Right cardiac atrium (tissue), 5 donors: ENCODE results near the gene PUM1. TPM values are rescaled to one million over a fixed set of nuclear protein-coding genes. Genes with fewer than 3 reads are reported as not detected.

Source experiments
- ATAC-seq, 2 donors: fragments of 200-7000 bp; cut with Tn5 transposase; one replicate each; pipeline versions ENCODE4 v1.8.0 to v1.9.1; 2020; ENCODE audit warnings: moderate library complexity in 2 of 2, mild to moderate bottlenecking in 1 of 2
- DNase-seq, 3 donors: peaks; one replicate each; pipeline ENCODE4 v3.0.0-alpha.2; 2020
- H3K27ac ChIP-seq: one replicate; pipeline ENCODE4 v1.5.1; 2013; ENCODE audit warnings: mild to moderate bottlenecking, low read length, control low read depth, moderate library complexity
- H3K27me3 ChIP-seq: one replicate; pipeline ENCODE4 v1.6.1; 2013; ENCODE audit not compliant: control insufficient read depth, insufficient read depth
- H3K4me1 ChIP-seq: one replicate; pipeline ENCODE4 v1.6.1; 2013; ENCODE audit warnings: low read length; ENCODE audit not compliant: control insufficient read depth, insufficient read depth
- H3K4me3 ChIP-seq: one replicate; pipeline ENCODE4 v1.5.1; 2013; ENCODE audit warnings: low read length, control low read depth
- H3K9me3 ChIP-seq: one replicate; pipeline ENCODE4 v1.6.1; 2013; ENCODE audit warnings: low read length; ENCODE audit not compliant: control insufficient read depth
- WGBS: extraction: QIAGEN DNeasy Blood & Tissue Kit; methylation state at CpG from one replicate; pipeline ENCODE4 v1.1.7; 2013; 5-methylcytosine and 5-hydroxymethylcytosine counted together
- intact Hi-C, 4 donors: fragments of 100-400 bp; cut with DNase I; formaldehyde crosslinking; loops; one replicate each; pipeline versions ENCODE4 v1.11.0 to v1.14.0; 2022 to 2023
- polyA plus RNA-seq: library from polyadenylated mRNA; stranded (reverse); fragments of 200-250 nt; gene quantifications from one replicate; pipeline ENCODE4 v1.2.3, GENCODE V29; 2013
- total RNA-seq, 4 donors: library from RNA; stranded (reverse); fragmentation: NEBNext Ultra II Directional; extraction: Animal tissue kit (Norgen Biotek cat#: 25700); gene quantifications; one replicate each; pipeline ENCODE4 v1.2.1, GENCODE V29; 2021
- donor health status: healthy with polysubstance abuse.
- donor health status: DM: no; HTN: yes; CAD: no.
- donor health status: DM: no; HTN: no; CAD: no.
- donor health status: DM: no; HTN: yes; CAD: no; lungs with severe emphysema.
- donor health status: DM: yes; HTN: yes; CAD: no.

Gene PUM1
- total and polyA plus RNA-seq, 5 donors: 21.2 to 77.2 (median 76.9) TPM

DNA sequence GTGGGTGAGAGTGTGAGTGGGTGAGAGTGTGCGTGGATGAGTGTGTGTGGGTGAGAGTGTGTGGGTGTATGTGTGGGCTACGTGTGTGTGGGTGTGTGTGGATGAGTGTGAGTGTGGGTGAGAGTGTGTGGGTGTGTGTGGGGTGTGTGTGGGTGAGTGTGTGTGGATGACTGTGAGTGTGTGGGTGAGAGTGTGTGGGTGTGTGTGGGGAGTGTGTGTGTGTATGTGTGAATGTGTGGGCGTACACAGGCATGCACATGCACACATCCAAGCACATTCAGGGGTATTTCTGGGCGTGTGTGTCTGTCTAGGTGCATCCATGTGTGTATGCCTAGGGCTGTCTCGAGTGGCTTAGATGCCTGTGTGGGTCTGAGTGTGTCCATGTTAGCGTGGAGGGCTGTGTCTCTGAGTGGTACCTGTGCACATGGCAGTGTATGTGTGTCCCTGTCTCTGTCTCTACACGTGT, 171.0 kb downstream of the PUM1 start:
- H3K4me3 ChIP-seq: no peak overlapping the region
- H3K4me1 ChIP-seq: peaks cover 18% of the 10 kb centered on the region
- no peak for ATAC-seq
- intact Hi-C loops: no loop called here
- no peaks in the 10 kb centered on the region for H3K9me3 ChIP-seq
- H3K27ac ChIP-seq: no peak overlapping the region
- H3K27me3 ChIP-seq: no peaks in the 10 kb centered on the region
- WGBS: 75% methylated on average over 7 of the region's 7 CpGs
- peak in 1 of 3 donors; percentile 16 for DNase-seq

DNA sequence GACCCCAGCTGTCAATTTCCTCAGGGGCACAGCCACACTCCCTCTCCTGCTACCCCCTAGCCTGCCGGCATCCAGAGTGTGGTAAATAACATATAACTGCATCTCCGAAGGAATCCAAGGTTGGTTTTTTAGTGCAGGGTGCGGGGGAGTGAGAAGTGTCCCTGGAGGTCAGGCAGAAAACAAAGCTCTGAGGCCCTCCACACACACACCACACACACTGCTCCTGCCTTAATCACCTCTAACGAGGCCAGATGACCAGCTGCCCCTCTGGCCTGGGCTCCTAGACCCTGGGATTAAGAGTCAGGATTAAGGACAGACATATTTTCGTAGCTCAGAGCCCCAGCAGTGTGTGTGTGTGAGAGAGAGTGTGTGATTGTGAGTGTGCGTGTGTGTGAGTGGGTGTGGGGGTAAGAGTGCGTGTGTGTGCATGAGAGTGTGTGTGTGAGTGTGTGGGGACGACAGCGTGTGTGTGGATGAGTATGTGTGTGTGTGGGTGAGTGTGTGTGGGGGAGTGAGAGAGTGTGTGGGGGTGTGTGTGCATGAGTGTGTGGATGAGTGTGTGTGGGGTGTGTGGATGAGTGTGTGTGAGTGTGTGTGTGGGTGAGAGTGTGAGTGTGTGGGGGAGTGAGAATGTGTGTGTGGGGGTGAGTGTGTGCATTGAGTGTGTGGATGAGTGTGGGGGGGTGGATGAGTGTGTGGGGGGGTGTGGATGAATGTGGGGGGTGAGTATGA, 171.6 kb downstream of the PUM1 start:
- no peak overlapping the region for H3K4me3 ChIP-seq
- no peaks in the 10 kb centered on the region for H3K9me3 ChIP-seq
- peaks cover 18% of the 10 kb centered on the region for H3K4me1 ChIP-seq
- DNase-seq (peak in 1 of 3 donors; percentile 22), ATAC-seq (no peak)
- WGBS: 80% methylated on average over 9 of the region's 9 CpGs
- H3K27me3 ChIP-seq: no peaks in the 10 kb centered on the region
- H3K27ac ChIP-seq: no peak overlapping the region
- intact Hi-C loops: no loop called here

DNA sequence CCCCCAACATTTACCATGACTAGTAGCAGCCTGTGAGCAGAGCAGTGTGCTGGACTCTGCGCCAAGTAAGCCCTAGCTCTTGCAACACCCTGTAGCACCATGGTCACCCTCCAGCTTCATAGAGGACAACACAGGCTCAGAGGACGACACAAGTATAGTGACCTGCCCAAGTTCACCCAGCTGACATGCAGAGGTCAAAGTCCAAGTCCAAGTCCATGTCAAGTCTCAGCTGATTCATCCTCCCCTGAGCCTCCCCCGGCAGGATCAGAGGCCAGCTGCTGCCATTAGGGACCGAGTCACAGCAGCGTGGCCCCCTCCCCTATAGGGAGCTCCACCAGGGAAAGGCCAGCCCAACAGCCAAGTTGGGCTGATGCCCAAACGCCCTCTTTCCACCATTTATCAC, 172.8 kb downstream of the PUM1 start:
- H3K4me1 ChIP-seq: peaks cover 22% of the 10 kb centered on the region
- WGBS: 74% methylated on average over 6 of the region's 6 CpGs
- no peak overlapping the region for H3K4me3 ChIP-seq
- ATAC-seq (peak in 1 of 2 donors; percentile 8), DNase-seq (peak in 1 of 3 donors; percentile 59)
- H3K27me3 ChIP-seq: no peaks in the 10 kb centered on the region
- no peaks in the 10 kb centered on the region for H3K9me3 ChIP-seq
- no peak overlapping the region for H3K27ac ChIP-seq
- intact Hi-C loops: no loop called here

DNA sequence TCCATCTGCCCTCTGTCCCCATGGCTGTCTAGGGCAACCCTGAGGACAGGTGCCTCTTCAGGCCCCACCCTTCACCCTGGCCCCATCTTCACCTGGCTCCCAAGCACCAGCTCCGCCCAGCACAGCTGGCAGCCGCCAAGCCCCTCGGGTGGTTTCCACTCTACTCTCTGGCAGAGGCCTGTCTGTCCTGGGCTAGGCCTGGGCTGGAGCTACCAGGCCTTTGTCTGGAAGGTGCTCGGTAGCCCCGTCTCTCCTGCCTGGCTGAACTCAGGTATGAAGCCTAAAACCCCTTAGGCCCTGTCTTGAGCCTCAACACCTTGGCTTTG, 174.3 kb downstream of the PUM1 start:
- intact Hi-C loops: no loop called here
- 91% methylated on average over 5 of the region's 5 CpGs for WGBS
- H3K27me3 ChIP-seq: no peaks in the 10 kb centered on the region
- no peak overlapping the region for H3K27ac ChIP-seq
- H3K9me3 ChIP-seq: no peaks in the 10 kb centered on the region
- DNase-seq: peak in 1 of 3 donors; percentile 34
- peaks cover 22% of the 10 kb centered on the region for H3K4me1 ChIP-seq
- H3K4me3 ChIP-seq: no peak overlapping the region
- ATAC-seq: no peak

DNA sequence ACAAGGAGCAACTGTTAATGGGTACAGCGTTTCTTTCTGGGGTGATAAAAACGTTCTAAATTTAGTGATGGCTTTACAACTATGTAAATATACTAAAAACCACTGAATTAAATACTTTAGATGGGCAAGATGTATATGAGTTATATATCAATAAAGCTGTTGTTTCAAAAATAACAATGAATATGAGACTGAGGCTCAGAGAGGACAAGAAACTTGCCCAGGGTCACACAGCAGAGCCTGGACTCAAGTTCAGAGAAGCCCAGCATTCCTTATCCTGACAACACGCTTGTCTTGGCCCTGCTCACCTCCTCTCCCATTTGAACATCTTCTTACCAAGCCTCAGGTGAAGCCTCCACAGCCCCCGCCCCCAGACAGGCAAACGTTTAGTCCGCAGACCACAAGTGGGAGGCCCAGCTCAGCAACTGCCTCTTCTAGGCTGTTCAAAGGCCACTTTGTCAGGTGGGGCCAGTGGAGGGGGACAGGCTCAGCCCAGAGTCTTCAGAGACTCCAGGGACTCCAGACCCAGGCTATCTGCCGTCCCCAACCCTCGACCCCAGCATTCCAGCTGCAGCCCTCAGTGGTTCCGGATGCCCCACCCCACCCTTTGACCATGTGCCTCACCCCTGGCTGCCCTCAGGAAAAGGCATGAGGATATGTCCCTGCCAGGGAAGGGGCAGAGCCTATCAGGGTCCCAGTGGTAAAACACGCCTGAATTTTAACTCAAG, 174.9 kb downstream of the PUM1 start:
- H3K4me3 ChIP-seq: no peak overlapping the region
- 75% methylated on average over 10 of the region's 10 CpGs for WGBS
- no peaks in the 10 kb centered on the region for H3K27me3 ChIP-seq
- intact Hi-C loops: no loop called here
- DNase-seq (peak in 1 of 3 donors; percentile 48), ATAC-seq (peak in 1 of 2 donors; percentile 32)
- no peak overlapping the region for H3K27ac ChIP-seq
- H3K4me1 ChIP-seq: peaks cover 19% of the 10 kb centered on the region
- H3K9me3 ChIP-seq: no peaks in the 10 kb centered on the region

DNA sequence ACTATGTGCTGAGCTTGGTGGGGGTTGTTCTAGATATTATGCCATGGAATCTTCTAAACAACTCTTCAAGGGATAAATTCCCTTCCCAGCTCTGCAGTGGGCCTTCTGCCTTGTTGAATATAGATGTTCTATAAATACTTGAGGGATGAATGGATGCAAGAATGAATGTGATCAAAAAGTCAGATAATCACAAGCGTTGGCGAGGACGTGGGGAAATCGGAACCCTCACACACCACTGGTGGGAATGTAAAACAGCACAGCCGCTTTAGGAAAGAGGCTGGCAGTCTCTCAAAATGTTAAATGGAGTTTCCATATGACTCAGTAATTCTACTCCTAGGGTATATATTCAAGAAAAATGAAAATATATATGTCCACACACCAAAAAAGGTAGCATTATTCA, 176.0 kb downstream of the PUM1 start:
- H3K27me3 ChIP-seq: no peaks in the 10 kb centered on the region
- no peak overlapping the region for H3K27ac ChIP-seq
- 88% methylated on average over 5 of the region's 5 CpGs for WGBS
- intact Hi-C loops: no loop called here
- H3K4me1 ChIP-seq: peaks cover 14% of the 10 kb centered on the region
- no peak for DNase-seq
- H3K9me3 ChIP-seq: no peaks in the 10 kb centered on the region
- H3K4me3 ChIP-seq: no peak overlapping the region
- no peak for ATAC-seq

DNA sequence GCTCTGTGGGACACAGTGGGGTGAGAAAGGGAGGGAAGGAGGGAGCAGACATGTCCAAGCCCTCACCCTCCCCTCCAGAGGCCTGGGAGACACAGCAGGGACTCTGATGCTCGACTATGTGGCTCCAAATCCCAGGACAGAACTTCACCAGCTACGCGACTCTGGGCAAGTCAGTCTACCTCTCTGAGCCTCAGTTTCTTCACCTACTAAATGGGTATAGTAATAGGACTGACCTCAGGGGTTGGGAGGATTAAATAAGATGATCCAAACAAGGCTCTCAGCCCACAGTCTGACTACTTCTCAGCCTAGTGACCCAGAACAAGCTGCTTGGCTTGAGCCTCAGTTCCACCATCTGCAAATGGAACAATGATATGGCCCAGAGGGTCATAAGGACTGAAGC, 176.5 kb downstream of the PUM1 start:
- 79% methylated on average over 3 of the region's 3 CpGs for WGBS
- peak overlapping the region; percentile 28 for H3K27ac ChIP-seq
- DNase-seq (no peak), ATAC-seq (no peak)
- H3K4me1 ChIP-seq: peaks cover 14% of the 10 kb centered on the region
- no peaks in the 10 kb centered on the region for H3K9me3 ChIP-seq
- no peaks in the 10 kb centered on the region for H3K27me3 ChIP-seq
- intact Hi-C loops: no loop called here
- H3K4me3 ChIP-seq: no peak overlapping the region

DNA sequence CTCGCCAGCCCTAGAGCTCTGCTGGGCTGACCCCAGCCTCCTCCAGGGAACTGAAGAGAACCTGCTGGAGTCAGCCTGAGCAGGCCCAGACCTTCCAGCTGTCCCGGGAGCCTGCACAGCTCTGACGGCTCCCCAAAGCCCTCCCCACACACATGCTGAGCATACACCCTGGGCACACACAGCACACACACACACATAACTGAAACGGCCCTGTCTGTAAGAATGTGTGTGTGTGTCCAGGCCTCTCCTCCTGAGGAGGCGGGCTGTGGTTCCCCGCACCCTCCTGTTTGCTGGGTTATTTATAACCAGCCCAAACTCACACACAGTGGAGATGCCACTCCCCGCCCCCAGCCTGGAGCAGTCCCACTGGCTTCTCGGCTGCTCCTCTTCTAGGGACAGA, 177.1 kb downstream of the PUM1 start:
- WGBS: 22% methylated on average over 8 of the region's 8 CpGs
- peak; percentile 75 to 92 (median 91) for DNase-seq
- peak; percentile 78 to 92 for ATAC-seq
- Histone ChIP-seq H3K27ac (no peak overlapping the region), H3K9me3 (no peaks in the 10 kb centered on the region), H3K4me1 (peaks cover 14% of the 10 kb centered on the region), H3K4me3 (no peak overlapping the region), H3K27me3 (no peaks in the 10 kb centered on the region)
- intact Hi-C loops: no loop called here

DNA sequence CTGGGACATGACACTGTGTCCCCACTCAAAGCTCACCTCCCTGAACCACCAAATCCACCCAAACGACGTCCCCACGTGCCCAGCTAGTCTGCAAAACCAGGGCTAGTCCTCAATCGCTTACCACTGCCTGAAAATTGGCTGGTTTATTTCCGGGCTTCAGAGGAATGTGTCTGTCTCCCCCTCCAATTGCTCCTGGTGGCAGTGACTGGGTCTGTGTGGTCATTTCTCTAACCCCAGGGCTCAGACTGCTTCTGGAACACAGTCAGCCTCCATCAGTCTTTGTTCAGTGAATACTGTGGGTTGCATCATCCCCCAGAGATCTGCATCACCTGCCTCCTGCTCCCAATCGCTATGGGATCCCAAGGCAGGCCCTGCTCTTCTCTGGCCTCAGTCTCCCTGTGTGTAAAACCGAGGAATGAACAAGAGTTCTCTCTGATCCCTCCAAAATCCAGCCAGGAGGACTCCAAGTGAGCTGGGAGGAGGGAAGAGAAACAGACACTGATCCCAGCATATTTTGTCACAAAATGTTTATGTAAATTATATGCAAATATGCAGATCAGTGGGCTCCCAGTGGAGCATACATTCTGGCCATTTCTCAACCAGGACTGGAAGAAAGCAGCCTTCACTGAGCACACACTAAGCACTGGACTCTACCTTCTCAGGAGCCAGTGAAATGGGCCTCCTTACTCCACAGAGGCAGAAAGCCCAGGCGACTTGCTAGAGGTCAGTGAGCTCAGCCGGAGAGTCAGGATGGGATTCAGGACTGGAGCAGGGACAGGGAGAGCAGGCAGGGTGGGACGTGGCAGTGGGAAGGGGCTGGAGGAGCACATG, 177.8 kb downstream of the PUM1 start:
- DNase-seq (peak in 1 of 3 donors; percentile 25), ATAC-seq (peak; percentile 1 to 4)
- Histone ChIP-seq H3K27ac (peak overlapping the region; percentile 18), H3K4me3 (no peak overlapping the region), H3K27me3 (no peaks in the 10 kb centered on the region), H3K9me3 (no peaks in the 10 kb centered on the region), H3K4me1 (peaks cover 11% of the 10 kb centered on the region)
- intact Hi-C loops: no loop called here
- 63% methylated on average over 10 of the region's 10 CpGs for WGBS

DNA sequence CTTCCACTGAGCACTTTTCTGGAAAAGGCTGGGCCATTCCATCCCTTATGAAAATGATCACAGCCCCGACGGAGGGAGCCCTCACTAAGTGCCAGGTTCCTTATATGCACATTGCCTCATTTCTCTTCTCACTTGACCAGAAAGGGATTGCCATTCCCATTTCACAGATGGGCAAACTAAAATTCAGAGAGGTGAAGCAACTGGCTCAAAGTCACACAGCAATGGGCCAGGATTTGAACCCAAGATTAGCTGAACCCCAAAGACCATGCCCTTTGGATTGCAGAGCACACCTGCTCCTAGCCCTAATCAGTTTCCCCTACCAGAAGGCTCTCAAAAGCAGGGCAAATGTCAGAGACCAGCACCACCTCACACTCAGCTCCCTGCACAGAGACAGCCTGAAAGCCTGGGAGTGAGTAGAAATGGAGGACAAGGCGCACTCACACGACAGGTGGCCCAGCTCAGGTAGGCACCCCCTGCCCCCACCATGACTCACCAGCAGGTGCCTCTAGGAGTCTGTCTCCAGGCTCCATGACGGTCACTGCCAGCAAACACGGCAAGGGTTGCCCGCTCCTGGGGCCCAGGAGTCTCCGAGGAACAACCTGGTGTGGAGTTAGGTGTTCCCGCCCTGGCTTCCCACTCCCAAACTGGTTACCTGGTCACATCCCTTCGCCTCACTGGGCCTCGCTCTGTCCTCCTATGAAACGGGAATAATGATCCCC, 178.6 kb downstream of the PUM1 start:
- DNase-seq (peak; percentile 6 to 41 (median 31)), ATAC-seq (no peak)
- Histone ChIP-seq H3K27ac (no peak overlapping the region), H3K4me3 (no peak overlapping the region), H3K9me3 (no peaks in the 10 kb centered on the region), H3K4me1 (peaks cover 7% of the 10 kb centered on the region), H3K27me3 (no peaks in the 10 kb centered on the region)
- WGBS: 93% methylated on average over 12 of the region's 12 CpGs
- intact Hi-C loops: no loop called here
